Measurements from ENCODE around the gene PIGU. TPM values are rescaled to one million over a fixed set of nuclear protein-coding genes. Genes with fewer than 3 reads are reported as not detected.

Gene PIGU
- total RNA-seq, 1 experiment from 2014 or later: 32.8 TPM

DNA sequence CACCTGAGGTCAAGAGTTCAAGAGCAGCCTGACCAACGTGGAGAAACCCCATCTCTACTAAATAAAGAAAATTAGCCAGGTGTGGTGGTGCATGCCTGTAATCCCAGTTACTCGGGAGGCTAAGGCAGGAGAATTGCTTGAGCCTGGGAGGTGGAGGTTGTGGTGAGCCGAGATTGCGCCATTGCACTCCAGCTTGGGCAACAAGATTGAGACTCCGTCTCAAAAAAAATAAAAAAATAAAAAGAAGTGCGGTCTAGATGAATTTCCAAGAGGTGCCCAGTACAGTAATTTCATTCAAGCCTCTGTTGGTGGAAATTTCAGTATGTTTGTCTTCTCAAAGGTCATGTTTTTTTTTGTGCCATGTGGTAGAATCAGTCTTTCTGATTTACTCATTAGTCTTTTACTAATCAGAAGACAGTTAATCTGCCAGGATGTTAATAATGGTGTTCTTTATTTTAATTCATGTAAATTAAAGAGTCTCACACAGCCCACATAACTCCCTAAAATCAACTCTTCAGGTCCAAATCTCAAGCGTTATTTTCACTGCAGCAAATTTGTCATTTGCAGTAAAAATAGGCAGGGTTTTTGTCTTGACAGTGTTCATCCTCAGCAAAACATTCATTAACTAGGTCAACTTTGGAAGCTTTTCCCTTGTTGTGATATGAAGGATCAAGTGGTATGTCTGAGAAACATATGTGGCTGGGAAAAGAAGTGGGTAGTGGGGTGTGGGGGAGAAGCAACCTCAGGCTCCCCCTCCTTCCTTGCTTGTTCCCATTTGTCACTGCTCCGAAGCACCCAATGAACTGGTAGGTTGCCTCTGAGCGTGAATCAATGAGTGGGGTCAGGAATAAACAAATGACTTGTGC is 40.6 kb upstream of the PIGU start:
- TF ChIP-seq, protein P1, sequence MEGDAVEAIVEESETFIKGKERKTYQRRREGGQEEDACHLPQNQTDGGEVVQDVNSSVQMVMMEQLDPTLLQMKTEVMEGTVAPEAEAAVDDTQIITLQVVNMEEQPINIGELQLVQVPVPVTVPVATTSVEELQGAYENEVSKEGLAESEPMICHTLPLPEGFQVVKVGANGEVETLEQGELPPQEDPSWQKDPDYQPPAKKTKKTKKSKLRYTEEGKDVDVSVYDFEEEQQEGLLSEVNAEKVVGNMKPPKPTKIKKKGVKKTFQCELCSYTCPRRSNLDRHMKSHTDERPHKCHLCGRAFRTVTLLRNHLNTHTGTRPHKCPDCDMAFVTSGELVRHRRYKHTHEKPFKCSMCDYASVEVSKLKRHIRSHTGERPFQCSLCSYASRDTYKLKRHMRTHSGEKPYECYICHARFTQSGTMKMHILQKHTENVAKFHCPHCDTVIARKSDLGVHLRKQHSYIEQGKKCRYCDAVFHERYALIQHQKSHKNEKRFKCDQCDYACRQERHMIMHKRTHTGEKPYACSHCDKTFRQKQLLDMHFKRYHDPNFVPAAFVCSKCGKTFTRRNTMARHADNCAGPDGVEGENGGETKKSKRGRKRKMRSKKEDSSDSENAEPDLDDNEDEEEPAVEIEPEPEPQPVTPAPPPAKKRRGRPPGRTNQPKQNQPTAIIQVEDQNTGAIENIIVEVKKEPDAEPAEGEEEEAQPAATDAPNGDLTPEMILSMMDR (conservative IDR thresholded peaks at IDR 0.05): no peak
- DNase-seq: no peak
- no peaks in the 10 kb centered on the region for H3K27me3 Mint-ChIP-seq (ENCODE audit: low read depth)
- H3K4ac ChIP-seq (ENCODE audit: low read depth, low read length): no peak overlapping the region
- no peak overlapping the region for H2AK5ac ChIP-seq (ENCODE audit: insufficient read length, low read length)
- H3K18ac ChIP-seq (ENCODE audit: insufficient read length, low read depth, low read length): no peak overlapping the region
- H3K23me2 ChIP-seq (ENCODE audit: insufficient read length, low read depth, low read length, poor library complexity, severe bottlenecking): no peaks in the 10 kb centered on the region
- no peaks in the 10 kb centered on the region for H3K9me3 ChIP-seq (ENCODE audit: control insufficient read depth, low read depth, low read length)
- no peaks in the 10 kb centered on the region for H3K27me3 ChIP-seq (ENCODE audit: insufficient read depth, low read length)
- no peaks in the 10 kb centered on the region for H3K9me3 Mint-ChIP-seq
- no CpG with 5 or more reads among the region's 9 CpGs for WGBS (ENCODE audit: extremely low coverage, insufficient read length, low lambda C conversion rate)
- H3K14ac ChIP-seq (ENCODE audit: insufficient read depth, low read length): no peak overlapping the region
- no peak overlapping the region for H2BK5ac ChIP-seq (ENCODE audit: insufficient read length, low read length)
- no peak overlapping the region for H3K27ac ChIP-seq (ENCODE audit: insufficient read length, low read depth, low read length)
- H3K56ac ChIP-seq (ENCODE audit: insufficient read length, low read depth, low read length): no peak overlapping the region
- H4K5ac ChIP-seq (ENCODE audit: insufficient read length, low read depth, low read length): no peak overlapping the region
- no peak overlapping the region for H2BK20ac ChIP-seq (ENCODE audit: low read depth, low read length, poor library complexity, severe bottlenecking)
- no peaks in the 10 kb centered on the region for H3K79me2 ChIP-seq (ENCODE audit: insufficient read depth, low read length)
- H3K9ac ChIP-seq (ENCODE audit: extremely low read depth, insufficient read length, low read length): no peak overlapping the region
- no peak overlapping the region for H3K4me2 ChIP-seq (ENCODE audit: insufficient read depth, insufficient read length, low read length)
- H2BK15ac ChIP-seq (ENCODE audit: low read depth, low read length): no peak overlapping the region
- H3T11ph ChIP-seq (ENCODE audit: low read length): no peak overlapping the region
- no peak overlapping the region for H2BK120ac ChIP-seq (ENCODE audit: low read depth, low read length, poor library complexity, severe bottlenecking)
- H3K23ac ChIP-seq (ENCODE audit: insufficient read length, low read depth, low read length): no peak overlapping the region
- H2BK12ac ChIP-seq (ENCODE audit: insufficient read length, low read depth, low read length): no peak overlapping the region
- H3K4me3 Mint-ChIP-seq: no peak overlapping the region; a peak in 1 of 5 replicates
- H4K91ac ChIP-seq (ENCODE audit: insufficient read length, low read depth, low read length): no peak overlapping the region
- no peaks in the 10 kb centered on the region for H3K4me1 Mint-ChIP-seq
- peaks cover 0 to 26% (median 0%) of the 10 kb centered on the region in 3 experiments; a peak in 2 of 7 replicates for H3K36me3 Mint-ChIP-seq (ENCODE audit: insufficient read depth in 1 of 3, low read depth in 3 of 3)
- no peaks in the 10 kb centered on the region for H3K4me1 ChIP-seq (ENCODE audit: insufficient read depth, low read length)
- H3K79me1 ChIP-seq (ENCODE audit: insufficient read depth, low read depth, low read length, poor library complexity, severe bottlenecking): no peaks in the 10 kb centered on the region
- no peak overlapping the region for H2AFZ ChIP-seq (ENCODE audit: low read length)
- no peaks in the 10 kb centered on the region for H4K20me1 ChIP-seq (ENCODE audit: control insufficient read depth, insufficient read depth, insufficient read length)
- no peak overlapping the region for H3K27ac Mint-ChIP-seq
- no peak overlapping the region for H4K8ac ChIP-seq (replicated peaks; ENCODE audit: insufficient read length, low read depth, low read length)
